Left kidney (tissue), 8 donors: ENCODE data around the gene FAM89B. TPM values are rescaled to one million over a fixed set of nuclear protein-coding genes. Genes with fewer than 3 reads are reported as not detected.
"Not testable (repeated sequence)": the region's sequence is repeated elsewhere in the genome, so short reads cannot be mapped to it uniquely, and the experiment has no call there.

ENCODE experiments used
- DNase-seq: peaks from one replicate; pipeline ENCODE4 v3.0.0-alpha.2; 2013
- long read RNA-seq, 8 donors: transcript quantifications; one replicate each; lab custom pipeline, GENCODE V29; 2026
- polyA plus RNA-seq: library from polyadenylated mRNA; unstranded; fragments of 120-200 nt; gene quantifications from one replicate; pipeline ENCODE4 v1.2.1, GENCODE V29; 2013; ENCODE audit not compliant: insufficient read length

Gene FAM89B
- polyA plus RNA-seq: 17.6 TPM
- long read RNA-seq, donor 1, transcript FAM89B-201 (2 exons, 1,409 nt): minor isoform, 5 of 83 reads
- long read RNA-seq, donor 1, transcript FAM89B-203 (2 exons, 1,263 nt): major isoform, 34 of 83 reads
- long read RNA-seq, donor 1, transcript FAM89B-202 (2 exons, 1,337 nt): minor isoform, 14 of 83 reads
- long read RNA-seq, donor 1, partial matches to known transcripts: 30 of 83 reads
- long read RNA-seq, donor 1, other reads (novel, unspliced or antisense): 0 of 83 reads
- long read RNA-seq, donor 2, transcript FAM89B-202 (2 exons, 1,337 nt): minor isoform, 11 of 34 reads
- long read RNA-seq, donor 2, transcript FAM89B-203 (2 exons, 1,263 nt): major isoform, 19 of 34 reads
- long read RNA-seq, donor 2, partial matches to known transcripts: 0 of 34 reads
- long read RNA-seq, donor 2, other reads (novel, unspliced or antisense): 0 of 34 reads
- long read RNA-seq, donor 3, transcript FAM89B-202 (2 exons, 1,337 nt): minor isoform, 12 of 39 reads
- long read RNA-seq, donor 3, transcript FAM89B-203 (2 exons, 1,263 nt): major isoform, 18 of 39 reads
- long read RNA-seq, donor 3, partial matches to known transcripts: 8 of 39 reads
- long read RNA-seq, donor 3, other reads (novel, unspliced or antisense): 0 of 39 reads
- long read RNA-seq, donor 4, transcript FAM89B-203 (2 exons, 1,263 nt): major isoform, 5 of 7 reads
- long read RNA-seq, donor 4, partial matches to known transcripts: 0 of 7 reads
- long read RNA-seq, donor 4, other reads (novel, unspliced or antisense): 0 of 7 reads
- long read RNA-seq, donor 5, transcript FAM89B-203 (2 exons, 1,263 nt): major isoform, 45 of 83 reads
- long read RNA-seq, donor 5, transcript FAM89B-201 (2 exons, 1,409 nt): minor isoform, 7 of 83 reads
- long read RNA-seq, donor 5, transcript FAM89B-202 (2 exons, 1,337 nt): minor isoform, 31 of 83 reads
- long read RNA-seq, donor 5, partial matches to known transcripts: 0 of 83 reads
- long read RNA-seq, donor 5, other reads (novel, unspliced or antisense): 0 of 83 reads
- long read RNA-seq, donor 6, transcript FAM89B-203 (2 exons, 1,263 nt): major isoform, 30 of 96 reads
- long read RNA-seq, donor 6, transcript FAM89B-202 (2 exons, 1,337 nt): major isoform, 30 of 96 reads
- long read RNA-seq, donor 6, transcript FAM89B-201 (2 exons, 1,409 nt): minor isoform, 8 of 96 reads
- long read RNA-seq, donor 6, partial matches to known transcripts: 28 of 96 reads
- long read RNA-seq, donor 6, other reads (novel, unspliced or antisense): 0 of 96 reads
- long read RNA-seq, donor 7, transcript FAM89B-202 (2 exons, 1,337 nt): minor isoform, 16 of 70 reads
- long read RNA-seq, donor 7, transcript FAM89B-203 (2 exons, 1,263 nt): major isoform, 33 of 70 reads
- long read RNA-seq, donor 7, partial matches to known transcripts: 17 of 70 reads
- long read RNA-seq, donor 7, other reads (novel, unspliced or antisense): 0 of 70 reads
- long read RNA-seq, donor 8, transcript FAM89B-203 (2 exons, 1,263 nt): major isoform, 11 of 20 reads
- long read RNA-seq, donor 8, transcript FAM89B-202 (2 exons, 1,337 nt): minor isoform, 9 of 20 reads
- long read RNA-seq, donor 8, partial matches to known transcripts: 0 of 20 reads
- long read RNA-seq, donor 8, other reads (novel, unspliced or antisense): 0 of 20 reads

GRCh38 chr11:65572356-65573051, at the start of gene FAM89B:
FAM89B (plus strand) TSS chr11:65572538; CDS start chr11:65572670, 132 bp downstream.
- DNase-seq: peak; percentile 90

- not testable (repeated sequence) for DNase-seq
Observed at GRCh38 chr11:65522718-65523630, 49.4 kb upstream of the FAM89B start.

- not testable (repeated sequence) for DNase-seq
Observed at GRCh38 chr11:65523631-65523968, 48.7 kb upstream of the FAM89B start.

GRCh38 chr11:65524014-65524740, 48.2 kb upstream of the FAM89B start:
- no peak for DNase-seq

- peak; percentile 71 for DNase-seq
Observed at GRCh38 chr11:65524741-65525545, 47.4 kb upstream of the FAM89B start, which contains the start of gene SCYL1. SCYL1 (plus strand) TSS chr11:65525083; CDS start chr11:65525154, 71 bp downstream.

GRCh38 chr11:65525546-65526480, 46.5 kb upstream of the FAM89B start:
- no peak for DNase-seq

GRCh38 chr11:65526744-65527143, 45.6 kb upstream of the FAM89B start:
- no peak for DNase-seq

- no peak for DNase-seq
Observed at GRCh38 chr11:65528819-65529350, 43.5 kb upstream of the FAM89B start.

GRCh38 chr11:65529475-65530156, 42.7 kb upstream of the FAM89B start:
- DNase-seq: no peak

GRCh38 chr11:65530157-65530496, 42.2 kb upstream of the FAM89B start:
- no peak for DNase-seq

- no peak for DNase-seq
Observed at GRCh38 chr11:65532388-65533064, 39.8 kb upstream of the FAM89B start.

GRCh38 chr11:65535102-65535501, 37.2 kb upstream of the FAM89B start:
- no peak for DNase-seq

GRCh38 chr11:65536412-65537295, 35.7 kb upstream of the FAM89B start:
- DNase-seq: no peak

- DNase-seq: no peak
Observed at GRCh38 chr11:65537296-65537597, 35.1 kb upstream of the FAM89B start.
